ENCODE data around the gene DUOX2.

DUOX2 gene

GRCh38 chr15:45148076-45149059 is 34.4 kb upstream of the DUOX2 start:
- ChIA-PET CTCF (interaction anchor here (0.7 to 3.2 kb wide), 6 partner anchors 14 to 56 kb away, joined by 3 to 20 read pairs (median 8); no protein-coding TSS in a partner anchor), POLR2A (no interaction called here)
- DNase-seq (ENCODE audit: low read depth, low spot score), result no peak
- H3K4me3 ChIP-seq (ENCODE audit: low read depth, low read length), result no peak overlapping the region
- no peak for TF ChIP-seq CTCF (IDR thresholded peaks at IDR 0.05; ENCODE audit: insufficient read depth, low read length, missing control alignments)

- CTCF ChIA-PET, result interaction anchor here (0.7 to 3.2 kb wide), 4 partner anchors 15 to 29 kb away, joined by 3 to 20 read pairs (median 4); no protein-coding TSS in a partner anchor
- TF ChIP-seq CTCF (IDR thresholded peaks at IDR 0.05; ENCODE audit: insufficient read depth, low read length, missing control alignments), result no peak
- POLR2A ChIA-PET, result no interaction called here
- H3K4me3 ChIP-seq (ENCODE audit: low read depth, low read length), result no peak overlapping the region
- no peak for DNase-seq (ENCODE audit: low read depth, low spot score)
Measured at GRCh38 chr15:45147606-45148005, 33.6 kb upstream of the DUOX2 start.

- CTCF ChIA-PET, result interaction anchor here (1.2 to 2.1 kb wide), 4 partner anchors 17 to 28 kb away, joined by 4 to 8 read pairs (median 6); no protein-coding TSS in a partner anchor
- POLR2A ChIA-PET, result no interaction called here
- DNase-seq (ENCODE audit: low read depth, low spot score), result no peak
- no peak overlapping the region for H3K4me3 ChIP-seq (ENCODE audit: low read depth, low read length)
- no peak for TF ChIP-seq CTCF (IDR thresholded peaks at IDR 0.05; ENCODE audit: insufficient read depth, low read length, missing control alignments)
Measured at GRCh38 chr15:45146405-45146804, 32.4 kb upstream of the DUOX2 start.

- ChIA-PET POLR2A (no interaction called here), CTCF (interaction anchor here (0.9 to 1.0 kb wide), 2 partner anchors 21 to 27 kb away, joined by 3 to 4 read pairs; no protein-coding TSS in a partner anchor)
- no peak for DNase-seq (ENCODE audit: low read depth, low spot score)
- no peak overlapping the region for H3K4me3 ChIP-seq (ENCODE audit: low read depth, low read length)
- TF ChIP-seq CTCF (IDR thresholded peaks at IDR 0.05; ENCODE audit: insufficient read depth, low read length, missing control alignments), result no peak
Measured at GRCh38 chr15:45144775-45145174, 30.8 kb upstream of the DUOX2 start.

- ChIA-PET CTCF (interaction anchor here (1.1 to 1.3 kb wide), 2 partner anchors 19 to 20 kb away, joined by 3 to 5 read pairs; no protein-coding TSS in a partner anchor), POLR2A (no interaction called here)
- no peak overlapping the region for H3K4me3 ChIP-seq (ENCODE audit: low read depth, low read length)
- no peak for TF ChIP-seq CTCF (IDR thresholded peaks at IDR 0.05; ENCODE audit: insufficient read depth, low read length, missing control alignments)
- DNase-seq (ENCODE audit: low read depth, low spot score), result no peak
Measured at GRCh38 chr15:45143946-45144345, 30.0 kb upstream of the DUOX2 start.

- no peak for TF ChIP-seq CTCF (IDR thresholded peaks at IDR 0.05; ENCODE audit: insufficient read depth, low read length, missing control alignments)
- POLR2A ChIA-PET, result no interaction called here
- CTCF ChIA-PET, result interaction anchor here (1.1 to 2.3 kb wide), 5 partner anchors 16 to 25 kb away, joined by 3 to 11 read pairs (median 5); no protein-coding TSS in a partner anchor
- H3K4me3 ChIP-seq (ENCODE audit: low read depth, low read length), result no peak overlapping the region
- DNase-seq (ENCODE audit: low read depth, low spot score), result no peak
Measured at GRCh38 chr15:45143056-45143455, 29.1 kb upstream of the DUOX2 start.

All from AG04449 (cell line).